Hematopoietic multipotent progenitor cell (in vitro differentiated cells): ENCODE results near the gene OR6C74. TPM values are rescaled to one million over a fixed set of nuclear protein-coding genes. Genes with fewer than 3 reads are reported as not detected.

ENCODE experiments used
- DNase-seq, 3 donors: peaks; one replicate each; pipeline ENCODE4 v3.0.0-alpha.2; 2011 to 2015; ENCODE audit warnings: low read depth in 2 of 3, low spot score in 2 of 3
- total RNA-seq: library from RNA; depleted of rRNA; stranded (reverse); fragments of >200 nt; gene quantifications from one replicate; pipeline ENCODE4 v1.2.3, GENCODE V29; 2012

The OR6C74 gene
- not detected for total RNA-seq

DNA sequence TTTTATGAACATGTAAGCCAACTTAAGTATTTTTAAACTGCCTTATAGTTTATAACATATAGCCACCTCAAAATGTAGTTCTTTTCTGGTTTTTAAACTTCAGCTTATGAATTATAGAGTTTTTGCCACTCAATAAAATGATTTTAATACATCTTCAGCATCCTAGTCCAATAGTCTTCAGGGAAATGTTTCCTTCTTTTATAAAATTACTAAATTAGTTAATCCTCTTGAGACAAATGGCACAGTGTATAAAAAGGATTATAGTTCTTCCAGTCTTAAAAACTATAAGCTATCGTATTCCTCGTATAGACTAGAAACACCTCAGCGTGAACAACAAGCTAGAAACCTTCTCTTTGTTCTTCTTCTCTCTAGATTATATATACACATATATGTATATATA lies at the start of gene OR6C74:
Gene OR6C74 (plus strand): TSS at position 301 of the 400 bp plus-strand sequence. CDS start 2,679 bp downstream, outside the sequence.
- DNase-seq = no peak

DNA sequence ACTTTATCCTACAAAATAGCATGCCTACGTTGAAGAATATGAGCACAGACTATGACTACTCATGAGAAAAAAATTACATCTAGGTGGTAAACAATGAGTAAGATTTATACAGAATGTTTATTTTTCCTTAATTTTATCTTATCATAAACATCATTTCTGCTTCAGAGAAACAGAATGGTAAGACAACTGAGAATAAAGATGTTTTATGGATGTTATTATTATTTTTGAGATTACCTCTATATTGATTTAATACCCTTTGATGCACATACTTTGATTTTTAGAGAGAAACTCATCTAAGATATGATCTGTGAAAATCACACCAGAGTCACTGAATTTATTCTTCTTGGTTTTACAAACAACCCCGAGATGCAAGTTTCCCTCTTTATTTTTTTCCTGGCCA lies 23.7 kb upstream of the OR6C74 start, which contains the start of gene OR10A7:
Gene OR10A7 (plus strand): TSS at position 301 of the 400 bp plus-strand sequence. CDS start 0 bp downstream, at position 301.
- no peak for DNase-seq

DNA sequence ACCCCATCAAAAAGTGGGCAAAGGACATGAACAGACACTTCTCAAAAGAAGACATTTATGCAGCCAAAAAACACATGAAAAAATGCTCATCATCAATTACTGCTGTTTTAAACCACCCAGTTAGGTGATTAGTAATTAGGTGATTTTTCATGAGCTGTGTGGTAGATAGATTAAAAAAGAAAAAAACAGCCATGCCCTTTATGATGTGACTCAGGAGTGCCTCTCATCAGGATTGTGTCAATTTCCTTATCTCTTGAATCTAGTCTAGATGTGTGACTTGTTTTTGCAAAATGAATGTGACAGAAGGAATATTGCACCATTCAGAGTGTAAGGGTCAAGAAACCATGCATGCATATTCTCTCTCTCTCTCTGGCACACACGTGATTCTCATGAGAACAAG lies 17.9 kb upstream of the OR6C74 start:
- no peak for DNase-seq

DNA sequence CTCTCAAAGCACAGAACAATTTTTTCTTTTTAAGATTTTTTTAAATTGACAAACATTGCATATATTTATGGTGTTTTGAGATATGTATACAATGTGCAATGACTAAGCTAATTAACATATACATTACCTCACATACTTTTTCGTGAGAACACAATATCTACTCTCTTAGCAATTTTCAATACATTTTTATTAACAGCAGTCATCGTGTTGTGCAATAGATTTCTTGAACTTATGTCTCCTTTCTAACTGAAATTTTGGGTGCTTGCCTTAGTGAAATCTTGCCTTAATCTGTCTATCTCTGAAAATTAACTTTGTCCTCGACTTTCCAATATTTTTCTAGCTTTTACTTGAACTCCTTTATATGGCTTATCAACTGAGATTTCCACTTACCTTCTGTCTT lies 16.8 kb upstream of the OR6C74 start:
- DNase-seq = no peak

DNA sequence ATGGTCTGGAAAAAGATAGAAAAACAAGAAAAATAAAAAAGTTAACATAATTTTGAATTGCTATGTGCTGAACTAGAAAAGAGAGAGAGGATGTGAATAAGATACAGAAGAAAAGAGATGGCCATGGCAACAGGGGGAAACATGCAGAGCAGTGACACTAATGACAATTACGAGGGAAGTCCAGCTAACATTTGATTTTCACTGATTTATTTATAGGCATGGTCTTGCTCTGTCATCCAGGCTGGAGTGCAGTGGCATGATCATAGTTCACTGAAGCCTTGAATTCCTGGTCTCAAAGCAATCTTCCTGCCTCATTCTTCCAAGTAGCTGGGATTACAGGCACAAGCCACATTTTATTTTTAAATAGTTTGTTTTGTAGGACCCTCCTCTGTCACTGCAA lies 1.8 kb downstream of the OR6C74 start:
- no peak for DNase-seq

DNA sequence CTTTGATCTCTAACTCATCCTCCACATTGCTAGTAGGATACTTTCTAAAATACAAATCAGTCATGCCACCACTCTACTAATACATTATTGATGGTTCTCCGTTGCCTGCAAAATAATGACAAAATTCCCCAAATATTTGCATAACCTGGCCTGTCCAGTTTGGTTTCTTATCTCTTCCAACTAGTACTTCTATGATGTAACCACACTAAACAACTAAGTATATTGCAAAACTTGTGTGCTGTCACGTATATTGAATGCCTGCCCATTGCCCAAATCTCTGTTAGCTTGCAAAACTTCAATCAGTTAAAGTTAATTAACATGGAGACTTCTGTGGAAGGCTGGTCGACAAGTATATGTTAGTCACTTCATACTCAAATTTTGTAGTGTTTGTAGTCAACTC lies 6.5 kb downstream of the OR6C74 start:
- no peak for DNase-seq

DNA sequence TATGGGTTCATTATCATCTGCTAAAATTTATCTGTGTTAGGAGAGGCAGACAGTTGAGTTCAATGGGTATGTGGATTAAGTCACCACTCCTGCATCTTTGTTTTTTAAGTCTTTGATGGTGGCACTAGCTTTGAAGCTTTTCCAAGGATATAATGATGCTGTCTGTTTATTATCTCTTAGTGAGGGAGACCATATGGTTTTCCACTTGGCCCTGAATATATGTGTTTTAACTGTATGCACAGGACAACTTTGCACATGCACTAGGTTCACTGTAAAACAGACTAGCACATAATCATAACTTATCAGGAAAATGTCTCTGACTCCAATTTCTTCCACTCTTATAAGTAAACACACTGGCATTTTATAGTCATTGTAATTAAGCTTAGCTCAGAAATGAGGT lies 8.9 kb downstream of the OR6C74 start:
- DNase-seq = no peak

DNA sequence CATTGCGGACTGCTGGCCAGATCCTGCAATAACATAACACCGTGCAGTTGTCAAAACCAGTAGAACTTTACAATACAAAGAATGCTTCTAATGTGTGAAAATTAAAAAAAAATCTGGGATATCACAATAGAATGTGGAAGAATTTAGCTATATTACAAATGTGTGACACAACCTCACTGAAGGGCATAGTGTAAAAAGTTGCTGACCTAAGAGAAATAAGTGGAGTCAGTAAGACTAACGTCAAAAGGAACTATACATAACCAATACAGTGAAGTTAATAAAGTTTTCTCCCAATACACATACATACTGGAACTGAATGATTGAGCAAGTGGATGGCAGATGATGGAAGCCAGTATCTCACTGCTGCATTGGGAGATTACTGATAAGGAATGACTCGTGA lies 12.4 kb downstream of the OR6C74 start:
- no peak for DNase-seq

DNA sequence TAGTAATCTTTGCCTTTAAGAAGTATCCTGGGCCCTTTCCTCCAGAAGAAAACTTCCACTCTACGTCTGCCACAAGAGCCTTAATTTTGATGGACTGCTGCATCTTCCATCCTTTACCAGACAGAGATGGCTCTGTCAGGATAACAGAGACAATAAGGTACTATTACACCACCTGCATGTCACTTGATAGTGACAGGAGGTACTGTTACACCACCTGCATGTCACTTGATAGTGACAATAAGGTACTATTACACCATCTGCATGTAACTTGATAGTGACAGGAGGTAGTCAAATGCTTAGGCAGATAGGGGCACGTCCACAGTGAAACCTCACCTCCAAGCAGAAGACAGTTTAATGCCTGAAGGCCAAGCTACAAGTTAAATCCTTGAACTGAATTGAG lies 13.9 kb downstream of the OR6C74 start:
- DNase-seq = no peak

DNA sequence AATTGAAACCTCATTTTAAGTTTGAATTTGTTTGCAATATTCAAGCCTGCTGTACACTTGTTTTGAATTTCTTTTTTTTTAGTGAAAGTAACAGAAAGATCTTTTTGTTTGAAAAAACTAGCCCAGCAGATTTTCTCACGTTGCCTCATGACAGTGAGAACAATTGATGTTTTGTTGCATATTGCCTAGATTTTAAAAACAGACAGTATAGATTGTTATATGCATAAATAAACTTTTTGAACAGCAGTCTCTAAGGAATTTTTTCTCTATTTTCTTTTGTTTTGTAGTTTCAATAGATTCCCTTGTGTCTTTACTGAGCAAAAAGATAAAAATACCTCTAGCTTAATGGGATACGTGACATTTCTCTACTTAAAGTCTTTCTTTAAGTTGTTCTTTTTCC lies 36.6 kb downstream of the OR6C74 start:
- DNase-seq = no peak

DNA sequence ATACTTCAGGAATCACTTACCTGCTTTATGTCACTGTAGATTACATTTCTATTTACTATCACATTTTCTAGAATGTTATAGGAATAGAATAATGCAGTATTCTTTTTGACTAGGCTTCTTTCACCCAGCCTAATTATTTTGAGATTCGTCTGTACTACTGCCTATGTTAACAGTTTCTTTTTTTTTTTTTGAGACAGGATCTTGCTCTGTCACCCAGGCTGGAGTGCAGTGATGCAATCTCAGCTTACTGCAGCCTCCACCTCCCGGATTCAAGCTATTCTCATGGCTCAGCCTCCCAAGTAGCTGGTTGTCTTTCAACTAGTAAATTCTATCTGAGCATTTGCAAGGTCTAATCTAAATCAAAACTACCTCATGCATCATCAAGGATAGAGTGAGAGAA lies 45.6 kb downstream of the OR6C74 start:
- no peak for DNase-seq

Other genes starting within 250 kb of the OR6C74 start
- not detected for gene NEUROD4, start 224.6 kb upstream of the OR6C74 start, total RNA-seq
- not detected for gene OR9K2, start 118.2 kb upstream of the OR6C74 start, total RNA-seq
- not detected for gene OR10A7, start 23.6 kb upstream of the OR6C74 start, total RNA-seq
- gene OR6C6, start 52.0 kb downstream of the OR6C74 start, total RNA-seq = not detected
- not detected for gene OR6C1, start 69.7 kb downstream of the OR6C74 start, total RNA-seq
- not detected for gene OR6C3, start 86.1 kb downstream of the OR6C74 start, total RNA-seq
- not detected for gene OR6C75, start 118.4 kb downstream of the OR6C74 start, total RNA-seq
- not detected for gene OR6C65, start 155.9 kb downstream of the OR6C74 start, total RNA-seq
- not detected for gene OR6C76, start 181.6 kb downstream of the OR6C74 start, total RNA-seq
- gene OR6C2, start 199.5 kb downstream of the OR6C74 start, total RNA-seq = not detected
- not detected for gene OR6C70, start 225.5 kb downstream of the OR6C74 start, total RNA-seq
- not detected for gene OR6C68, start 247.8 kb downstream of the OR6C74 start, total RNA-seq